GM08714 (cell line): ENCODE measurements around the gene ZNF407.

Source experiments
- H3K4me3 ChIP-seq: fragments of 200-500 bp; sonication (Bioruptor generic); 2 replicates; pipeline ENCODE4 v1.5.1; 2014; ENCODE audit warnings: mild to moderate bottlenecking, low read length, inconsistent platforms
- ZNF274 ChIP-seq: IDR thresholded peaks from 2 replicates; pipeline ENCODE4 v1.6.1; 2012; ENCODE audit warnings: mild to moderate bottlenecking, low read depth, low read length

ZNF407 gene

GRCh38 chr18:74692367-74693013 lies 94.8 kb downstream of the ZNF407 start:
- H3K4me3 ChIP-seq, result no peak overlapping the region
- TF ChIP-seq ZNF274, result no peak

DNA sequence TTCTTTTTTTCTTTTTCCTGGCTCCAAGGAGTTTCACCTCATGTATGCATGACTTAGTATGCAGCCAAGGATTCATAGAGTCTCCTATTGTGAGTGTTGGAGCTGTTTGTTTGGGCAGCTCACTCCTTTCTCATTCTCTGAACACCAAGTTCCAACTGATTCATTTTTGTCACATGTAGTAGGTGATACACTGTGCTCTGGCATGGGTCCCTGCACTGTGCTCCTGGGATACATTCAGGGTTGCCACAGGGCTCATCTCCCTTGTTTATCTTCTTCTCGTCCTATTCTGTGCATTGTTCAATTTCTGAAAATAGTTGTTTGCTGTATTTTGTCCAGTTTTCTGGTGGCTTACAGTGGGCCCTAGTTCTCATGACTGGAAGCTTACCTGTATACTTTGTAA lies 96.8 kb downstream of the ZNF407 start:
- no peak for TF ChIP-seq ZNF274
- H3K4me3 ChIP-seq, result no peak overlapping the region

DNA sequence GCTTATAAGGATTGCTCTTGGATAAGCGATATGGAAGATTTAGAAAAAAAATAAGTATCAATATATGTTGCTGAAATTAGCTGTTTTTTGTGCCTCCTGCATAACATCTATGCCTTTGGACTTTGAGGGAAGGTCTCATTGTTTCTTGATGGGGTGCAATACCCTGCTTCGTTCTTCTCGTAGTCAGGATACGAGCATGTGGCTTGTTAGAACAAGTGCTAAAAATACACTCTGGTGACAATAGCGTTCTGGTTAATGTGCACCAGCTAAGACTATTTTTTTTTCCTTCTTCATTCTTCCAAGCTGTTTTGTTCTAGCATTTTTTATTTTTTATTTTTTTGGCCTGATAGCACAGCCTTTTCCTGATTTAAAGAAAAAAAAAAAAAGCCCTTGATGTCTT lies 97.5 kb downstream of the ZNF407 start:
- TF ChIP-seq ZNF274, result no peak

DNA sequence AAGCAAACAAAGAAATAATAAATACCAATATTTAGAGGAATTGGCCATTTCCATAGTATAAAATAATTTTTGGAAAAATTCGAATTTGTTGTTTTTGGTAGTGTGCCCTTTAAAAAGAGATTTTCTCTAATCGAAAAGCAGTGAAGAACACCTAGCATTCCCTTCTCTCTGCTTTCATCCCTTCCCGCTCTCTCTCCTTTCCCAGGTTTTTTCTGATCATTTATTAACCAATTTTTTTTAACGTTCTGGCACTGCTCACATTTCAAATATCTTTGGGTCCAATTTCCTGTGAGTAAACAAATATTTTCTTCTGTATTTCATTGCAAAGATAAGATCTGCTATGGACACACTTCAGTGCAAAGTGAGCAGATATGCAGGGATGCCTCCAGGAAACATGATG lies 101.2 kb downstream of the ZNF407 start:
- H3K4me3 ChIP-seq, result no peak overlapping the region
- no peak for TF ChIP-seq ZNF274

More for the DNA sequence above, 97.5 kb downstream of the ZNF407 start:
- H3K4me3 ChIP-seq, result no peak overlapping the region

DNA sequence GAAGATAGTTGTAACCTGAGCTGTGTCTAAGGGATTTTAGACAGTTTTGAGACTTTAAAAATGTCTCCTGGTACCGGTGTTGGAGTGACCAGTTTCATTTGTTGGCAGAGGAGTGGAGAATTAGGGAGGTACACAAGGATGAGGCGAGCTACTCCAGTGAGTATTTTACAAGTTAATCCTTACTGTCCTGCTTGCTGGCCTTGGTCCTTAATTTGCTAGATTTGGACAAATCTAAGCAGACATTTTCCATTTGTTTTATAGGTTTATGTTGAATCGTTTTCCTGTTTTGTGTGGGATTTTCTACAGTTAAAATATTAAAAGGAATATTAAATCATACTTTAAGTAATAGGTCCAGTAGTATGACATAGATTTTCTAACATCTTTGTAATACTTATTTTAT lies 101.8 kb downstream of the ZNF407 start:
- TF ChIP-seq ZNF274, result no peak
- H3K4me3 ChIP-seq, result no peak overlapping the region

- no peak for TF ChIP-seq ZNF274
- no peak overlapping the region for H3K4me3 ChIP-seq
Observed at GRCh38 chr18:74702950-74703349, 105.3 kb downstream of the ZNF407 start.

DNA sequence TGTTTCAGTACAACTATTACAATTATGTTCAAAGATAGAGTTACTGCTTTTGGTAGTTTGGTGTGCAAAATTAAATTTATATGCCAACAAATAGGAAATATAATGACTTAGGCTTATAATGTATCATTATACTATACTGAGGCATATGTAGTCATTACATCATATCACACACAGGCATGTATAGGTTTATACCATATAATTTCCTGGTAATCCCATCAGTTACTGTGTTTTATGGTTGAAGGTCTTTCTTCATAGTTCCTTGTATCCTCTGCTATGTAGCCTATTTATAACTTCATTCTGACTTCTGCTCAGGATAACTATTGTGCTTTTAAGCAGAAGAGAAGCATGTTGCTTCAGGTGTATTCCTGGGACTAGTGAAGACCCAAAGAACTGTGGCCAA lies 110.5 kb downstream of the ZNF407 start:
- TF ChIP-seq ZNF274, result no peak
- no peak overlapping the region for H3K4me3 ChIP-seq

DNA sequence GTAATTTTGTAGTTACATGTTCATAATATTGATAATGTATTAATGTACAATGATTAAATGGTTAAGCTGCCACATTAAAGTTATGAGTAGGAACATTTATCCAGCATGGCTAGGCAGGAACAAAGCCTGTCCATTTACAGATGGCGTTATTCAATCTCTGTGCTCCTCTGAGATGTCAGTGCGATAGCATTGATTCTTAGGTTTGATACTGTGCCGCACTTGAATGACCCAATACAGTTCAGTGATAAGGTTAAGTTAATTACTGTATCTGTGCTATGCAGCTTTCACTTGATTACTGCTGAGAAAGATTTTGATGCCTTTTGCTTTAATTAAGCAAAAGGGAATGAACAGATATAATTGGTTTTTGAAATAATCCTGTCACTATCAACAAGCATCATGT lies 111.8 kb downstream of the ZNF407 start:
- TF ChIP-seq ZNF274, result no peak
- H3K4me3 ChIP-seq, result no peak overlapping the region

GRCh38 chr18:74714120-74714519 lies 116.5 kb downstream of the ZNF407 start:
- H3K4me3 ChIP-seq, result no peak overlapping the region
- TF ChIP-seq ZNF274, result no peak

GRCh38 chr18:74714791-74715190 lies 117.1 kb downstream of the ZNF407 start:
- TF ChIP-seq ZNF274, result no peak

GRCh38 chr18:74715306-74715705 lies 117.6 kb downstream of the ZNF407 start:
- TF ChIP-seq ZNF274, result no peak
- H3K4me3 ChIP-seq, result no peak overlapping the region

More at GRCh38 chr18:74714791-74715190, 117.1 kb downstream of the ZNF407 start:
- no peak overlapping the region for H3K4me3 ChIP-seq

GRCh38 chr18:74715865-74716712 lies 118.4 kb downstream of the ZNF407 start:
- H3K4me3 ChIP-seq, result no peak overlapping the region
- TF ChIP-seq ZNF274, result no peak

DNA sequence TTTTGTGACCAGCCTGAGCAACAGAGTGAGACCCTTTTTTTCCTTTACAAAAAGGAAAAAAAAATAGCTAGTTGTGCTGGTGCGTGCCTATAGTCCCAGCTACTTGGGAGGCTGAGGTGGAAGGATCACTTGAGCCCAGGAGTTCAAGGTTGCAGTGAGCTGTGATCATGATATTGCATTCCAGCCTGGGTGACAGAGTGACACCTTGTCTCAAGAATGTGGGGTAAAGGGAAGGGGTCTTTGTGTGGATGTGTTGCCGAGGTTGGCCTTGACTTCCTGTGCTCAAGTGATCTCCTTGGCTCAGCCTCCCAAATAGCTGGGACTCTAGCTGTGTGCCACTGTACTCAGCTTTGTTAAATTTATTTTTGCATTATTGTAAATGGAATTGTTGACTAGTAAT lies 120.6 kb downstream of the ZNF407 start:
- no peak overlapping the region for H3K4me3 ChIP-seq
- TF ChIP-seq ZNF274, result no peak

DNA sequence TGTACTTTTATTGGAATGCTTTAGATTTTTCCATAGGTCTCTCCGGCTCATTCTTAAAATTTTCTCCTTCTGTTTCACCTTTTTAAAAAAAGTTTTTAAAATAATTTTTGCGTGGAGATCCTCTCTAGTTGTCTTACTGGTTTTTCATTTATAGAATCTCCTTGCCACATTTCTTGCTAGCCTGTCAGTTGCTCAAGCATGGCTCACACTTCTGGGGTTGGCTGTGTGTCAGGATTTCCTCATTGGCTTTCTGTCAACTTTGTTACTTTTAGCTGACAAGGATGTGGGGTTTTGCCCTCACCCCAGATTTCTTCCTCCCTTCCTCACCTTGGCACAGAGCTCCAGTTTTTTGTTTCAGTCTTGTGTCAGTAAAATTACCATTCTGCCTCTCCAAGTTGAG lies 124.6 kb downstream of the ZNF407 start:
- TF ChIP-seq ZNF274, result no peak
- no peak overlapping the region for H3K4me3 ChIP-seq

DNA sequence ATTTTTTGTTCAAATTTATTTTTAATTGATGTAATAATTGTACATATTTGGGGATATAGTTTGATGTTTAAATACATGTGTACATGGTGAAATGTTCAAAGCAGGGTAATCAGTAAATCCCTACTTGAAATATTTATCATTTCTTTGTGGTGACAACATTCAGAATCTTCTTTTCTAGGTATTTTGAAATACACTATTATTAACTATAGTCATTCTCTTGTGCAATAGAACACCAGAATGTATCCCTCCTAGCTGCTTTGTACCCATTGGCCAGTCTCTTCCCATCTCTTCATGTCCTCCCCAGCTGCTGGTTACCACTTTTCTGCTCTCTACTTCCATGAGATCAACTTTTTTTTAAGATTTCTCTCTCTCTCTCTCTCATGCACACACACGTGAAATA lies 126.5 kb downstream of the ZNF407 start:
- TF ChIP-seq ZNF274, result no peak
- no peak overlapping the region for H3K4me3 ChIP-seq
